Gastroesophageal sphincter (tissue), 3 donors: ENCODE measurements around the gene F5.

Experiments
- CTCF ChIP-seq, 4 experiments: fragments of 200-600 bp in 2 of 4; fragments of 450-650 bp in 2 of 4; sonication (generic) in 1 of 4; IDR thresholded peaks; one replicate each; pipeline ENCODE4 v1.5.1; 2017 to 2019; ENCODE audit warnings: antibody characterized with exemption in 4 of 4, mild to moderate bottlenecking in 2 of 4, moderate library complexity in 2 of 4
- EP300 ChIP-seq: sonication (generic); formaldehyde crosslinking; IDR thresholded peaks from one replicate; pipeline ENCODE4 v1.6.1; 2017; ENCODE audit warnings: antibody characterized with exemption, mild to moderate bottlenecking
- POLR2A ChIP-seq, 2 donors: fragments of 450-650 bp; IDR thresholded peaks; one replicate each; pipeline ENCODE4 v1.6.1; 2017; ENCODE audit warnings: antibody characterized with exemption in 2 of 2, mild to moderate bottlenecking in 2 of 2, moderate library complexity in 1 of 2

- TF ChIP-seq EP300 = no peak
- no peak for TF ChIP-seq CTCF (IDR thresholded peaks at IDR 0.05)
- TF ChIP-seq POLR2A (IDR thresholded peaks at IDR 0.05) = no peak
Measured at GRCh38 chr1:169491845-169492281, 94.4 kb downstream of the F5 start.
